B cell (primary cell): Measurements from ENCODE around the gene LRRN2.

ENCODE experiments used
- EZH2 ChIP-seq: IDR thresholded peaks from 2 replicates; pipeline ENCODE4 v1.6.1; 2012; ENCODE audit warnings: borderline replicate concordance, low read depth, mild to moderate bottlenecking, moderate library complexity, low read length; ENCODE audit not compliant: insufficient read depth, poor library complexity, severe bottlenecking
- TF ChIP-seq, protein P1 (sequence below): fragments of 200-600 bp; IDR thresholded peaks from one replicate; pipeline ENCODE4 v1.8.0; 2022; ENCODE audit warnings: antibody characterized with exemption, mild to moderate bottlenecking

DNA sequence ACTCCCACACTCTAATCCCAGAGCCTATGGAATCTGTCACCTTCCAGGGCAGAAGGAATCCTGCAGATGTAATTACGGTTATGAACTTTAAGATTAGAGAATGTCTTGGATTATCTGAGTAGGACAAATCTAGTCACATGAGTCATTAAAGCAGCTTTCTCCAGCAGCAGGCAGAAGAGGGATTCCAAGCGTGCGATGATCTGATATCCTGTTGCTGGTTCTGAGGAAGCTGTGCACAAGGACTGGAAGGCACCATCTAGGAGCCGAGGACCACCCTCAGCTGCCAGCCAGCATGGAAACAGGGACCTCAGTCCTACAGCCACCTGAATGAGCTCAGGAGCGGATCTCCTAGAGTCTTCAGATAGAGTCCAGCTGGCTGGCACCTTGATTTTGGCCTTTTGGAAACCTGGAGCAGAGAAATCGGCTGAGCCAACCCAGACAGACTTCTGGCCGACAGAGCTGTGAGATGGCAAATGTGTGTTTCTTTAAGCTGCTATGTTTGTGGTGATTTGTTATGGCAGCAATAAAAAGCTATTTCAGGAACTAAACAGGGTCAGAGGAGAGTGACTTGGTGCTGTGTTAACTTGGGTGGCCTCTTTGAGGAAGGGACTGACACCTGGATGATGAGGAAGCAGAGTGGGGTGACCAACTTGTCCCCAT is 34.5 kb downstream of the LRRN2 start:
- TF ChIP-seq, protein P1, sequence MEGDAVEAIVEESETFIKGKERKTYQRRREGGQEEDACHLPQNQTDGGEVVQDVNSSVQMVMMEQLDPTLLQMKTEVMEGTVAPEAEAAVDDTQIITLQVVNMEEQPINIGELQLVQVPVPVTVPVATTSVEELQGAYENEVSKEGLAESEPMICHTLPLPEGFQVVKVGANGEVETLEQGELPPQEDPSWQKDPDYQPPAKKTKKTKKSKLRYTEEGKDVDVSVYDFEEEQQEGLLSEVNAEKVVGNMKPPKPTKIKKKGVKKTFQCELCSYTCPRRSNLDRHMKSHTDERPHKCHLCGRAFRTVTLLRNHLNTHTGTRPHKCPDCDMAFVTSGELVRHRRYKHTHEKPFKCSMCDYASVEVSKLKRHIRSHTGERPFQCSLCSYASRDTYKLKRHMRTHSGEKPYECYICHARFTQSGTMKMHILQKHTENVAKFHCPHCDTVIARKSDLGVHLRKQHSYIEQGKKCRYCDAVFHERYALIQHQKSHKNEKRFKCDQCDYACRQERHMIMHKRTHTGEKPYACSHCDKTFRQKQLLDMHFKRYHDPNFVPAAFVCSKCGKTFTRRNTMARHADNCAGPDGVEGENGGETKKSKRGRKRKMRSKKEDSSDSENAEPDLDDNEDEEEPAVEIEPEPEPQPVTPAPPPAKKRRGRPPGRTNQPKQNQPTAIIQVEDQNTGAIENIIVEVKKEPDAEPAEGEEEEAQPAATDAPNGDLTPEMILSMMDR: no peak
- TF ChIP-seq EZH2: no peak
